HepG2 (cell line): ENCODE data around the gene CCDC73. TPM values are rescaled to one million over a fixed set of nuclear protein-coding genes. Genes with fewer than 3 reads are reported as not detected.

Experiments used
- ATAC-seq: fragments of 200-7000 bp; cut with Tn5 transposase; 3 replicates; pipeline ENCODE4 v1.9.1; 2020; ENCODE audit warnings: mild to moderate bottlenecking, moderate library complexity
- BruUV-seq: library from RNA; stranded (reverse); fragments of 400-500 nt; replicated peaks from 2 replicates; lab custom pipeline; 2021; lab: Mats Ljungman, UMichigan
- CTCF ChIA-PET: fragments of 300-600 bp; formaldehyde crosslinking; extraction: SDS; loops from one replicate; lab custom pipeline; 2021; ENCODE audit warnings: low total read pairs, inconsistent platforms, low intra/inter-chr PET ratio; lab: Yijun Ruan, JAX
- POLR2A ChIA-PET: fragments of 350-600 bp; sonication (Branson Sonifier 250); formaldehyde crosslinking; loops from one replicate; lab custom pipeline; 2020; ENCODE audit warnings: antibody characterized with exemption, inconsistent platforms; lab: Yijun Ruan, JAX
- DNase-seq: peaks from one replicate; pipeline ENCODE4 v3.0.0-alpha.2; 2015; ENCODE audit warnings: low spot score
- FAIRE-seq: peaks from 3 replicates; lab custom pipeline; 2011; peaks lifted over from hg19 to GRCh38; lab: Jason Lieb, UNC
- H2AFZ ChIP-seq: one replicate; pipeline ENCODE4 v1.6.1; 2011; ENCODE audit warnings: low read length, inconsistent platforms
- H3K27ac ChIP-seq: fragments of 300-600 bp; 3 replicates; pipeline ENCODE4 v1.8.0; 2011; ENCODE audit warnings: mixed run types, mild to moderate bottlenecking, mixed read lengths, low read length, inconsistent platforms; ENCODE audit not compliant: insufficient read depth; ENCODE audit errors: extremely low read length
- H3K27me3 ChIP-seq, 2 experiments: fragments of 200-600 bp in 1 of 2; 2 replicates in 1 of 2; 3 replicates in 1 of 2; pipeline versions ENCODE4 v1.6.0 to v1.8.0; 2011; ENCODE audit warnings: low read length in 2 of 2, mild to moderate bottlenecking in 2 of 2, moderate library complexity in 2 of 2, inconsistent platforms in 1 of 2; ENCODE audit not compliant: insufficient read depth in 2 of 2, control insufficient read depth in 1 of 2
- H3K36me3 ChIP-seq, 2 experiments: fragments of 200-600 bp in 1 of 2; replicated peaks in 1 of 2; 2 replicates in 1 of 2; 3 replicates in 1 of 2; pipeline versions ENCODE4 v1.5.1 to v1.8.0; 2011; ENCODE audit warnings: low read length in 2 of 2, inconsistent platforms in 1 of 2; ENCODE audit not compliant: insufficient read depth in 2 of 2, control insufficient read depth in 1 of 2
- H3K4me1 ChIP-seq: 2 replicates; pipeline ENCODE4 v1.5.1; 2012; ENCODE audit warnings: low read length, inconsistent platforms; ENCODE audit not compliant: insufficient read depth
- H3K4me2 ChIP-seq: 2 replicates; pipeline ENCODE4 v1.6.0; 2011; ENCODE audit warnings: low read depth, low read length, inconsistent platforms
- H3K4me3 ChIP-seq, 3 experiments: fragments of 200-600 bp in 1 of 3; sonication (generic), shearing (Covaris generic) in 1 of 3; replicated peaks in 1 of 3; 2 replicates each; pipeline ENCODE4 v1.5.1; 2011 to 2016; ENCODE audit warnings: low read length in 3 of 3, inconsistent platforms in 2 of 3, low read depth in 2 of 3, mild to moderate bottlenecking in 2 of 3, control low read depth in 1 of 3, mixed read lengths in 1 of 3; ENCODE audit not compliant: insufficient read depth in 1 of 3
- H3K79me2 ChIP-seq: one replicate; pipeline ENCODE4 v1.6.1; 2011; ENCODE audit warnings: low read length, inconsistent platforms; ENCODE audit not compliant: insufficient read depth
- H3K9ac ChIP-seq: 2 replicates; pipeline ENCODE4 v1.6.0; 2011; ENCODE audit warnings: mild to moderate bottlenecking, low read depth, low read length, inconsistent platforms; ENCODE audit not compliant: insufficient read depth
- H3K9me3 ChIP-seq: 2 replicates; pipeline ENCODE4 v1.5.1; 2012; ENCODE audit warnings: mild to moderate bottlenecking, low read length
- H4K20me1 ChIP-seq: 2 replicates; pipeline ENCODE4 v1.6.0; 2011; ENCODE audit warnings: inconsistent platforms, mild to moderate bottlenecking, low read length, moderate library complexity; ENCODE audit not compliant: insufficient read depth
- CEBPB ChIP-seq: IDR thresholded peaks from 2 replicates; pipeline ENCODE4 v1.6.1; 2011; ENCODE audit warnings: low read depth, low read length, improper control_type of control experiment, borderline replicate concordance
- HIVEP1 ChIP-seq: sonication (generic); formaldehyde crosslinking; IDR thresholded peaks from 2 replicates; pipeline ENCODE4 v1.4.0; 2020; ENCODE audit warnings: mild to moderate bottlenecking, missing genetic modification reagents
- HOMEZ ChIP-seq: IDR thresholded peaks from 2 replicates; pipeline ENCODE4 v1.6.1; 2016; ENCODE audit warnings: low read depth
- KLF13 ChIP-seq: sonication (generic); formaldehyde crosslinking; IDR thresholded peaks from 2 replicates; pipeline ENCODE4 v1.4.0; 2020; ENCODE audit warnings: mild to moderate bottlenecking, missing genetic modification reagents
- MED1 ChIP-seq: sonication (generic); formaldehyde crosslinking; IDR thresholded peaks from 2 replicates; pipeline ENCODE4 v1.4.0; 2020; ENCODE audit warnings: missing genetic modification reagents
- NFYC ChIP-seq: IDR thresholded peaks from 2 replicates; pipeline ENCODE4 v1.6.1; 2016; ENCODE audit warnings: missing genetic modification reagents, missing compliant biosample characterization
- NR2F1 ChIP-seq, 2 experiments: fragments of 450-650 bp in 1 of 2; formaldehyde crosslinking in 1 of 2; IDR thresholded peaks; 2 replicates each; pipeline versions ENCODE4 v1.5.0 to v1.6.1; 2016 to 2020; ENCODE audit warnings: mild to moderate bottlenecking in 1 of 2, missing compliant biosample characterization in 1 of 2, missing genetic modification reagents in 1 of 2, moderate library complexity in 1 of 2
- ZNF335 ChIP-seq: sonication (generic); formaldehyde crosslinking; IDR thresholded peaks from 2 replicates; pipeline ENCODE4 v1.4.0; 2020; ENCODE audit warnings: missing genetic modification reagents
- ZNF616 ChIP-seq: sonication (generic); formaldehyde crosslinking; IDR thresholded peaks from 2 replicates; pipeline ENCODE4 v1.5.0; 2020; ENCODE audit warnings: low read depth, mild to moderate bottlenecking, missing genetic modification reagents
- ZNF737 ChIP-seq: sonication (generic); formaldehyde crosslinking; IDR thresholded peaks from 2 replicates; pipeline ENCODE4 v1.5.0; 2020; ENCODE audit warnings: missing genetic modification reagents, mild to moderate bottlenecking, borderline replicate concordance
- ZZZ3 ChIP-seq: sonication (generic); formaldehyde crosslinking; IDR thresholded peaks from 2 replicates; pipeline ENCODE4 v1.4.0; 2020; ENCODE audit warnings: missing genetic modification reagents, mild to moderate bottlenecking, borderline replicate concordance
- WGBS: methylation state at CpG from one replicate; pipeline ENCODE4 v1.1.6; 2017; ENCODE audit warnings: low lambda C conversion rate; 5-methylcytosine and 5-hydroxymethylcytosine counted together
- in situ Hi-C: cut with HindIII; loops from 2 replicates; pipeline ENCODE4 v1.10.0; 2017; ENCODE audit warnings: low pct_unique_long_range_greater_than_20kb; ENCODE audit not compliant: extremely low pct_ligation_motif_present
- intact Hi-C: fragments of 100-400 bp; cut with micrococcal nuclease; formaldehyde crosslinking; loops from one replicate; pipeline ENCODE4 v1.10.0; 2022; ENCODE audit not compliant: unreplicated experiment
- polyA plus RNA-seq, 8 experiments: library from polyadenylated mRNA; depleted of rRNA in 3 of 8; stranded (reverse) in 7 of 8; unstranded in 1 of 8; fragments of >200 nt; fragmentation: Illumina TruSeq in 4 of 8; extraction: Trizol in 4 of 8; gene quantifications; 2 replicates each; pipeline versions ENCODE4 v1.2.1 to v1.2.3, GENCODE V29; 2011 to 2016; ENCODE audit warnings: low read depth in 4 of 8, missing spikeins in 1 of 8, mixed read lengths in 1 of 8; ENCODE audit not compliant: insufficient read depth in 1 of 8
- total RNA-seq, 5 experiments: library from RNA; depleted of rRNA; stranded (reverse); fragments of >200 nt; fragmentation: Illumina TruSeq; extraction: Trizol; gene quantifications; 2 replicates each; pipeline ENCODE4 v1.2.3, GENCODE V29; 2016; ENCODE audit warnings: low read depth in 1 of 5
- TF ChIP-seq, protein P1 (sequence below): IDR thresholded peaks from 2 replicates; pipeline ENCODE4 v1.6.1; 2016; ENCODE audit warnings: low read depth, borderline replicate concordance
- TF ChIP-seq, protein P2 (sequence below): sonication (generic); formaldehyde crosslinking; IDR thresholded peaks from 2 replicates; pipeline ENCODE4 v1.4.0; 2020; ENCODE audit warnings: missing genetic modification reagents
- TF ChIP-seq, protein P3 (sequence below): sonication (generic); formaldehyde crosslinking; conservative IDR thresholded peaks from 2 replicates; pipeline ENCODE4 v1.8.0; 2022; ENCODE audit warnings: missing genetic modification reagents

CCDC73 gene
- total and polyA plus RNA-seq, 2 of the 13 experiments (the other 11 are each of a cell fraction or from before 2014, with no cell fraction given) = 0.01 to 0.11 TPM

DNA sequence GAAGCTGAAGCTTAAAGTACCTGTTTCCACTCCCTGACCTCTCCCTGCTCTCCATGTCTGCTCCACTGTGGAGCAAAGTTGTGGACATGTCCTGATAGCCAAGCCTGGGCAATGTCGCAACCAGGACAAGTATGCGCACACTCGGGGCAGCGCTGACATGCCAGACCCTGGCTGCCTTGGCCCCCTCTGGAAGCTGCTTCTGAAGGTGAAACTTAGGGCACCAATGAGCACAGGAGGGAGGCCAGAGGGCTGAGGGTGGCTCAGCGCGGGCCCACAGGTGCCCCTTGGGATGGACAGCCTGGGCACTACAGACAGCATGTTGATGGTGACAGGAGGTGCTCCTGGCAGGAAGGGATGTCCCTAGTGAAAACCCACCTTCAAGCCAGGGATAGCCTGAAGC is 90.2 kb downstream of the CCDC73 start:
- Histone ChIP-seq H3K36me3 (no peaks in the 10 kb centered on the region), H3K4me1 (peaks cover 13% of the 10 kb centered on the region), H3K9ac (no peak overlapping the region), H3K27ac (no peak overlapping the region), H3K79me2 (no peaks in the 10 kb centered on the region), H3K9me3 (peaks cover 8% of the 10 kb centered on the region; the same call in 1 of the 2 replicates), H3K4me2 (no peak overlapping the region), H4K20me1 (no peaks in the 10 kb centered on the region), H3K4me3 (no peak overlapping the region), H2AFZ (no peak overlapping the region), H3K27me3 (no peaks in the 10 kb centered on the region; a peak in 1 of 5 replicates)
- ChIA-PET CTCF (no interaction called here), POLR2A (no interaction called here)
- DNase-seq (no peak), ATAC-seq (no peak), FAIRE-seq (no peak)
- intact Hi-C loops (no loop called here), in situ Hi-C loops (no loop called here)
- TF ChIP-seq, protein P1, sequence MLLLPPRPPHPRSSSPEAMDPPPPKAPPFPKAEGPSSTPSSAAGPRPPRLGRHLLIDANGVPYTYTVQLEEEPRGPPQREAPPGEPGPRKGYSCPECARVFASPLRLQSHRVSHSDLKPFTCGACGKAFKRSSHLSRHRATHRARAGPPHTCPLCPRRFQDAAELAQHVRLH (CRISPR knock-in tag) = no peak
- TF ChIP-seq CEBPB = peak; percentile 24; the same call in 1 of the 2 replicates
- 83% methylated on average over 4 of the region's 6 CpGs for whole genome bisulfite sequencing
- no TSS peak for BruUV-seq

- no peak overlapping the region for H3K9ac ChIP-seq
- CTCF ChIA-PET = no interaction called here
- ATAC-seq (no peak), DNase-seq (no peak), FAIRE-seq (no peak)
- no peak overlapping the region for H3K4me3 ChIP-seq
- no TSS peak for BruUV-seq
- H3K27ac ChIP-seq = no peak overlapping the region
- intact Hi-C loops (no loop called here), in situ Hi-C loops (no loop called here)
- H3K79me2 ChIP-seq = no peaks in the 10 kb centered on the region
- WGBS = 56% methylated on average over 1 of the region's 1 CpG
- H2AFZ ChIP-seq = no peak overlapping the region
- peaks cover 7% of the 10 kb centered on the region for H3K4me1 ChIP-seq
- H4K20me1 ChIP-seq = no peaks in the 10 kb centered on the region
- POLR2A ChIA-PET = no interaction called here
- no peak for TF ChIP-seq KLF13 (CRISPR knock-in tag)
- no peak for TF ChIP-seq HOMEZ (CRISPR knock-in tag)
- TF ChIP-seq NFYC (CRISPR knock-in tag) = no peak
- no peak for TF ChIP-seq ZNF616 (CRISPR knock-in tag)
- no peak for TF ChIP-seq HIVEP1 (CRISPR knock-in tag)
- no peak for TF ChIP-seq NR2F1 (CRISPR knock-in tag; IDR thresholded peaks at IDR 0.05)
- TF ChIP-seq ZZZ3 (CRISPR knock-in tag) = no peak
- TF ChIP-seq, protein P2, sequence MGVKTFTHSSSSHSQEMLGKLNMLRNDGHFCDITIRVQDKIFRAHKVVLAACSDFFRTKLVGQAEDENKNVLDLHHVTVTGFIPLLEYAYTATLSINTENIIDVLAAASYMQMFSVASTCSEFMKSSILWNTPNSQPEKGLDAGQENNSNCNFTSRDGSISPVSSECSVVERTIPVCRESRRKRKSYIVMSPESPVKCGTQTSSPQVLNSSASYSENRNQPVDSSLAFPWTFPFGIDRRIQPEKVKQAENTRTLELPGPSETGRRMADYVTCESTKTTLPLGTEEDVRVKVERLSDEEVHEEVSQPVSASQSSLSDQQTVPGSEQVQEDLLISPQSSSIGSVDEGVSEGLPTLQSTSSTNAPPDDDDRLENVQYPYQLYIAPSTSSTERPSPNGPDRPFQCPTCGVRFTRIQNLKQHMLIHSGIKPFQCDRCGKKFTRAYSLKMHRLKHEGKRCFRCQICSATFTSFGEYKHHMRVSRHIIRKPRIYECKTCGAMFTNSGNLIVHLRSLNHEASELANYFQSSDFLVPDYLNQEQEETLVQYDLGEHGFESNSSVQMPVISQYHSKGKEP (CRISPR knock-in tag) = no peak
- no peak for TF ChIP-seq MED1 (CRISPR knock-in tag)
- TF ChIP-seq ZNF335 = no peak
- no peak for TF ChIP-seq ZNF737 (CRISPR knock-in tag)
- TF ChIP-seq, protein P3, sequence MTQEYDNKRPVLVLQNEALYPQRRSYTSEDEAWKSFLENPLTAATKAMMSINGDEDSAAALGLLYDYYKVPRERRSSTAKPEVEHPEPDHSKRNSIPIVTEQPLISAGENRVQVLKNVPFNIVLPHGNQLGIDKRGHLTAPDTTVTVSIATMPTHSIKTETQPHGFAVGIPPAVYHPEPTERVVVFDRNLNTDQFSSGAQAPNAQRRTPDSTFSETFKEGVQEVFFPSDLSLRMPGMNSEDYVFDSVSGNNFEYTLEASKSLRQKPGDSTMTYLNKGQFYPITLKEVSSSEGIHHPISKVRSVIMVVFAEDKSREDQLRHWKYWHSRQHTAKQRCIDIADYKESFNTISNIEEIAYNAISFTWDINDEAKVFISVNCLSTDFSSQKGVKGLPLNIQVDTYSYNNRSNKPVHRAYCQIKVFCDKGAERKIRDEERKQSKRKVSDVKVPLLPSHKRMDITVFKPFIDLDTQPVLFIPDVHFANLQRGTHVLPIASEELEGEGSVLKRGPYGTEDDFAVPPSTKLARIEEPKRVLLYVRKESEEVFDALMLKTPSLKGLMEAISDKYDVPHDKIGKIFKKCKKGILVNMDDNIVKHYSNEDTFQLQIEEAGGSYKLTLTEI (CRISPR knock-in tag) = no peak
- no peaks in the 10 kb centered on the region; a peak in 1 of 5 replicates for H3K27me3 ChIP-seq
- no peaks in the 10 kb centered on the region for H3K36me3 ChIP-seq
- H3K9me3 ChIP-seq = peaks cover 8% of the 10 kb centered on the region; the same call in 1 of the 2 replicates
- H3K4me2 ChIP-seq = no peak overlapping the region
These were observed 92.8 kb downstream of the CCDC73 start for GRCh38 chr11:32701616-32702015.
